ENCODE results near the gene PCGF1.
"Not testable (repeated sequence)": the region's sequence is repeated elsewhere in the genome, so short reads cannot be mapped to it uniquely, and the experiment has no call there.

The PCGF1 gene

GRCh38 chr2:74462054-74462785 is 45.3 kb downstream of the PCGF1 start:
- Histone ChIP-seq H3K27ac (no peak overlapping the region), H3K9me3 (ENCODE audit: control insufficient read depth, low read length) (no peaks in the 10 kb centered on the region), H3K4me3 (ENCODE audit: low read depth, low read length) (no peak overlapping the region), H3K9ac (no peak overlapping the region), H3K36me3 (ENCODE audit: control insufficient read depth, insufficient read depth, low read length) (no peaks in the 10 kb centered on the region), H3K4me1 (peaks cover 9% of the 10 kb centered on the region), H3K27me3 (ENCODE audit: control insufficient read depth, insufficient read depth, low read length) (no peaks in the 10 kb centered on the region), H3K79me2 (peaks cover 11% of the 10 kb centered on the region), H2AFZ (no peak overlapping the region), H3K4me2 (ENCODE audit: low read length) (no peak overlapping the region)
- no peak for TF ChIP-seq CTCF (IDR thresholded peaks at IDR 0.05)

GRCh38 chr2:74461187-74462053 is 46.1 kb downstream of the PCGF1 start:
- no peak for TF ChIP-seq CTCF (IDR thresholded peaks at IDR 0.05)
- no peaks in the 10 kb centered on the region for H3K9me3 ChIP-seq (ENCODE audit: control insufficient read depth, low read length)
- no peak overlapping the region for H3K4me3 ChIP-seq (ENCODE audit: low read depth, low read length)

GRCh38 chr2:74460187-74460586 is 47.3 kb downstream of the PCGF1 start:
- not testable (repeated sequence) for H3K9ac ChIP-seq; H3K36me3 ChIP-seq (ENCODE audit: control insufficient read depth, insufficient read depth, low read length); H3K9me3 ChIP-seq (ENCODE audit: control insufficient read depth, low read length); H3K4me2 ChIP-seq (ENCODE audit: low read length); H2AFZ ChIP-seq; H3K27ac ChIP-seq; H3K27me3 ChIP-seq (ENCODE audit: control insufficient read depth, insufficient read depth, low read length); H3K4me3 ChIP-seq (ENCODE audit: low read depth, low read length)
- H3K4me1 ChIP-seq: peaks cover 26% of the 10 kb centered on the region
- peaks cover 15% of the 10 kb centered on the region for H3K79me2 ChIP-seq

More at GRCh38 chr2:74461187-74462053, 46.1 kb downstream of the PCGF1 start:
- H3K79me2 ChIP-seq: peaks cover 11% of the 10 kb centered on the region
- peaks cover 14% of the 10 kb centered on the region for H3K4me1 ChIP-seq
- no peaks in the 10 kb centered on the region for H3K36me3 ChIP-seq (ENCODE audit: control insufficient read depth, insufficient read depth, low read length)
- H2AFZ ChIP-seq: no peak overlapping the region
- H3K4me2 ChIP-seq (ENCODE audit: low read length): no peak overlapping the region
- no peak overlapping the region for H3K9ac ChIP-seq
- no peaks in the 10 kb centered on the region for H3K27me3 ChIP-seq (ENCODE audit: control insufficient read depth, insufficient read depth, low read length)
- H3K27ac ChIP-seq: no peak overlapping the region

GRCh38 chr2:74459503-74460118 is 47.9 kb downstream of the PCGF1 start:
- H3K4me1 ChIP-seq: peaks cover 26% of the 10 kb centered on the region

GRCh38 chr2:74458938-74459363 is 48.5 kb downstream of the PCGF1 start:
- H3K9me3 ChIP-seq (ENCODE audit: control insufficient read depth, low read length): no peaks in the 10 kb centered on the region
- no peaks in the 10 kb centered on the region for H3K36me3 ChIP-seq (ENCODE audit: control insufficient read depth, insufficient read depth, low read length)
- H2AFZ ChIP-seq: peak overlapping the region; percentile 77
- peak overlapping the region; percentile 63 for H3K9ac ChIP-seq
- H3K79me2 ChIP-seq: peaks cover 7% of the 10 kb centered on the region
- H3K4me3 ChIP-seq (ENCODE audit: low read depth, low read length): peak overlapping the region; percentile 90
- peak overlapping the region; percentile 93 for H3K4me2 ChIP-seq (ENCODE audit: low read length)
- H3K4me1 ChIP-seq: peaks cover 24% of the 10 kb centered on the region
- TF ChIP-seq CTCF (IDR thresholded peaks at IDR 0.05): no peak
- H3K27me3 ChIP-seq (ENCODE audit: control insufficient read depth, insufficient read depth, low read length): no peaks in the 10 kb centered on the region
- peak overlapping the region; percentile 86 for H3K27ac ChIP-seq

More at GRCh38 chr2:74459503-74460118, 47.9 kb downstream of the PCGF1 start:
- H3K4me2 ChIP-seq (ENCODE audit: low read length); H3K36me3 ChIP-seq (ENCODE audit: control insufficient read depth, insufficient read depth, low read length); H2AFZ ChIP-seq; H3K27me3 ChIP-seq (ENCODE audit: control insufficient read depth, insufficient read depth, low read length); H3K27ac ChIP-seq; H3K9me3 ChIP-seq (ENCODE audit: control insufficient read depth, low read length); H3K9ac ChIP-seq: not testable (repeated sequence)
- Histone ChIP-seq H3K4me3 (ENCODE audit: low read depth, low read length) (peak overlapping the region; percentile 90), H3K79me2 (peaks cover 13% of the 10 kb centered on the region)
